Measurements from ENCODE around the gene TMEM52. TPM values are rescaled to one million over a fixed set of nuclear protein-coding genes. Genes with fewer than 3 reads are reported as not detected.

TMEM52 gene
- total RNA-seq, 1 experiment from 2014 or later, result 0.69 TPM

- no peak for DNase-seq (ENCODE audit: low read depth)
Measured at GRCh38 chr1:1928231-1929101, 9.4 kb upstream of the TMEM52 start.

- DNase-seq (ENCODE audit: low read depth), result no peak
Measured at GRCh38 chr1:1927751-1928150, 8.7 kb upstream of the TMEM52 start.

GRCh38 chr1:1926886-1927660, 8.0 kb upstream of the TMEM52 start:
- DNase-seq (ENCODE audit: low read depth), result no peak

DNA sequence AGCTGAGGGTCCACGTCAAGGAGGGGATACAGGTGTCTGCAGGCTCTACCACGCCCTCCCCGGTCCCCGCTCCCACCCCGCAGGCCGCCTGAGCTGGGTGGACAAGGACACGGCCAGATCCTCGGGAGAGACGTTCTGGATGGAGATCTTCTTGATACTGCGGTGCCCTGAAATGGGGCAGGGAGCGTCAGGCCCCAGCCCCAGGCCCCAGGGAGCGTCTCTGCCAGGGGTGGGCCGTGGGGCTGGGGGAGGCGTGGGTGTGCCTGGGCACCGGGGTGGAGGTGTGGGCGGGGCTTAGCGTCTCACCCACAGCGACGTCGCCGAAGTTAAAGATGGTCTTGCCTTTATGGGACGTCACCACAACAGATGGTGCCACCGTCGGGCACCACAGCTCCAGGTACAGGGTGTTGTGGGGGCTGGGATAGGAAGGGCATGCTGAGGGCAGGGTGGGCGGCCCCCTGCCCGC, 7.3 kb upstream of the TMEM52 start:
- DNase-seq (ENCODE audit: low read depth), result no peak

DNA sequence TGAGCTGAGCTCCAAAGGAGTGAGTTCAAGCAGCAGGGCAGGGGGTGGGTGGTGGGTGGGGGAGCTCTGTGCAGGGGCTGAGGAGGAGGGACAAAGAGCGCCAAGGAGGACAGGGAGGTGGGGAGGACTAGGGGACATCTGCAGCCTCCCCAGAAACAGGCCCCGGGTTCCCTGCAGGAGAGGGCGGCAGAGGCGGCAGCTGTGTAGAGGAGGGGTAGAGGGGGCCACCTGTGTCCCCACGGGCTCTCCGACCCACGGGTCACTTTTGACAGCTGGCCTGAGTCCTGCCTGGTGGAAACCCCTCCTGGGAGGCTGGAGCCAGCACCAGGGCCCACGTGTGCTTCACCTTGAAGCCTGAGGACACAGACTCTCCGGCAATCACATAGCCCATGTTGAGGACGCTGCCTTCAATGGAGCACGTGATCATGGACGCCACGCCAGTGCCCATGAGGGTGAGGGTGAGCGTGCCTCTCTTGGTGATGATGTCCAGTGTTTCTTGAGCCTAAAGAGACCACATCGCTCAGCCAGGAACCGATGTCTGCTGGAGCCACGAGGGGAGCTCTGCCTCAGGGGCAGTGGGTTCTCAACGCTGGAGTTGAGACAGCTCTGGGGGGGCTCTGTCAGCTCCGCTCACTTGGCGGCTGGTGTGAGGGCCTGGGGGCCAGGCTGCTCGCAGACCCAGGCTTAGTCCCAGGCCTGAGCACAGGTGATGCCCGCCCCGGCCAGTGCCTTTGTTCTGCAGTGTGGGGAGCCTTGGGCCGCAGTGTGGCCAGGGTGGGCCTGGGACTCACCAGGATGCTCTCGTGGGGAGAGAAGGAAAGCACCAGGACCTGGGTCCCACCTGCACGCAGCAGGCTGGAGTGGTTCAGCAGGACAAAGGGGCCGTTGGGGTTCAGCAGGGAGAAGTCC, 6.6 kb upstream of the TMEM52 start:
- DNase-seq (ENCODE audit: low read depth), result no peak

GRCh38 chr1:1924849-1925248, 5.8 kb upstream of the TMEM52 start:
- no peak for DNase-seq (ENCODE audit: low read depth)

DNA sequence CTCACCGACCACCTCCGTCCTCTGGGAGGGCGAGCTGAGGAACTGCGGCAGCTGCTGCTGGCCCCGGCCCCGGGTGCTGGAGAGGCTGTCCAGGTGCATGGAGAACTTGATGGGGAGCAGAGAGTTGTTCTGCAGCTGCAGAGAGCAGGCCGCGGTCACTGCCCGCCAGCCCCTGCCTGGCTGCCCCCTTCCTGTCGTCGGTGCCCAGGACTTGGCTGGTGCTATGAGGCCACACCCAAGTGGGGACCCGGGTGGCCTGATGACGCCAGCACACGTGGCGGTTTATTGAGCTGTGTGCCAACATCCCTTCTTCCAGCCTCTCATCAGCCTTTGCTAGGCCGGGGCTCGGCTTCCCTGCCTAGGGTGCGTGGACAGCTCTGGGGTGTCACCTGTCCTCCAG, 5.3 kb upstream of the TMEM52 start:
- no peak for DNase-seq (ENCODE audit: low read depth)

DNA sequence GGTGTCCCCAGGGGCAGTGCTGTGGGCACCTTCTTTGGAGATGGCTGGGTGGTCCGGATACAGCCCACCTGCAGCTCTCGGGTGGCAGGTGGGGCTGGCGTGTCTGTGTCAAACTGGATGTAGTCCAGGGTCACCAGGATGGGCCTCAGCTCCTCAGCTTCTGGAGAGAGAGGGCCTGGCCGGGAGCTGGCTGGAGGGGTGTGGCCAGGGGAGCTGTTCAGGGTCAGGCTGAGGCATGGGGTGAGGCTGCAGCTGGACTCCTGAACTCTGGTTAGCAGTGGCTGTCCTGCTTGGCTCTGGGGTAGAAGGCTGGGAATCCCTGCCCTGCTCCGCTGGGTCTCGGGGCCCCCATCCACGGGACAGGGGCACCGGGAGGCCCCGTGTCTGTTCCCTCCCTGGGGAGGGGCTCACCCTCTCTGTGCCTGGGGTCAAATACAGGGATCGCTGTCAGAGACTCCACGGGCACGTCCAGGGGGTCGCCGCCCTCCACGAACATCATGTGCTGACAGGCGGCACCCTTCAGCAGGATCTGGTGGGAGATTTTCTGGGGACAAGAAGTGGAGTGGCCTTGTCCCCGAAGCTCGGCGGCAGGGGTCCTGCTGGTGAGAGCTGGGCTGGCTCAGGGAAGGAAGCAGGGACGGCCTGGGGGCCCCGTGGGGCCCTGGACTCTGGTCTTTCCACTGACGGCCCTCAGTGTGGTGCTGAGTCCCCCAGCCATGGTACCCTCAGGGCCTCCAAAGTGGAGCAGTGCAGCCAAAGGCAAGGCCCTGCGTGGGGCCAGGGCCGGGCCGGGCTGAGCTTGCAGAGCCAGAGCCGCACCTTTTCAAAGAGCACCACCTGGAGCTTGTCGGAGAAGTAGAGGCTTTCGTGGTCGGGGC, 4.1 kb upstream of the TMEM52 start:
- DNase-seq (ENCODE audit: low read depth), result no peak

DNA sequence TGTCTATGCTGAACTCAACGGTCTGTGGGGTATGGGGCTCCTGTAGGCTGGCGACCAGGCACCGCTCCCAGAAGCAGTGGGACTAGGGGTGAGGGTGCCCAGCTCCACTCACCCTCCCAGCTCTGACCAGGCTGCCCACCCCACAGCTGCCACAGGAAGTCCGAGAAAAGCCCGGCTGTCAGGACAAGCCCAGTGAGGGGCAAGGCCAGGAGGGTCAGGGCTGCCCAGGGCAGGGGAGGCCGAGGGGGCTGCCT, 3.5 kb upstream of the TMEM52 start:
- no peak for DNase-seq (ENCODE audit: low read depth)

DNA sequence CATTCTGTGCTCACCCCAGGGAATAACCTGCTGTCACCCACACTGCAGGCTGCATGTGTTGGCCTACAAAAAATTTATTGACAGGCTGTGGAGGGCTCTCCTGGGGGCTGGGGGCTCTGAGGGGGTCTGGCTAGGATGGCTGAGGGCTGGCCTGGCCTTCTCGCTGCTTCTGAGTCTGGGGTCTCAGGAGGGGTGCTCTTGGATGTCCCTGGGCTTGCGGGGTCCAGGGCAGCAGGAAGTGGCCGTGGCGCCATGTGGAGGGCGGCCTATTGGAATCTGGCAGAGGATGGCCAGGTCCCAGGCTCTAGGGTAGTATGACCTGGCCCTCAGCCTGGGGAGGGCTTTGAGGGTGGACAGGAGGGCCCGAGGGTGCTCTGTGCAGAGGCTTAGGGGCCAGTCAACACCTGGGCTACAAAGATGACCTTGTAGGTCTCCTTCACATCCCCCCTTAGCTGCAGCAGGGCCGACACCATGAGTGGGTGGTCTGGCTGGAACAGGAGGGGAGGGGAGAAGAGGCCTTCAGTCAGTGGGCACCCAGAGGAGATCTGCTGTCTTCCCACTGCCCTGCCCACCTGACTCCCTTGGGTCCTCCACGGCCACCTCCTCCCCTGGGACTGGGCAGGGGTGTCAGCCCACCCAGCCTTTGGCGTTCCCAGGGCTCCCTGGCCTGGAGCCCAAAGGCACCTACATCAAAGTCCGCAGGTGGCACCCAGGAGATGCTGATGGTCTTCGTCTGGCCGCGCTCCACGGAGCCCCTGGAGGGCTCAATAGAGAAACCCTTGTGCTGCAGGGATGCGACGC, 3.0 kb upstream of the TMEM52 start:
- no peak for DNase-seq (ENCODE audit: low read depth)

DNA sequence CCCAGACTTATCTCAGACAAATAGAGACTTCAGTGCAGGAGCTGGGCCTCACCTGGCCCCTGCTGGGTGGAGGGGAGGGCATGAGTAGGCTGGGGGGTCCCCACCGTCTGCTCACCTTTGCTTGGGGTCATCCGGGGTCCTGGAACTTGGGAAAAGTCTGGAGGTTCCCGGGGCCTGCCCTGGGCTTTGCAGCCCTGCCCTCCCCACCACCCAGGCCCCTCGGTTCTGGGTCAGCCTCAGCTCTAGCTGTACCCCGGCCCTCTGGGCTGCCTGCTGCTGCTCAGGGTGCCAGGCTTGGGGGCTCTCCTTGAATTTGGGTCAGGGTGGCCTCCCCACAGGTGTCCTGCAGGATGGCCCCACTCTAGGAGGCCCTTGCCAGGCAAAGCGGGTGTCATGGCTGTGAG, 2.4 kb upstream of the TMEM52 start:
- DNase-seq (ENCODE audit: low read depth), result no peak

GRCh38 chr1:1920608-1921458, 1.8 kb upstream of the TMEM52 start:
- DNase-seq (ENCODE audit: low read depth), result no peak

- no peak for DNase-seq (ENCODE audit: low read depth)
Measured at GRCh38 chr1:1920057-1920607, 1.1 kb upstream of the TMEM52 start.

DNA sequence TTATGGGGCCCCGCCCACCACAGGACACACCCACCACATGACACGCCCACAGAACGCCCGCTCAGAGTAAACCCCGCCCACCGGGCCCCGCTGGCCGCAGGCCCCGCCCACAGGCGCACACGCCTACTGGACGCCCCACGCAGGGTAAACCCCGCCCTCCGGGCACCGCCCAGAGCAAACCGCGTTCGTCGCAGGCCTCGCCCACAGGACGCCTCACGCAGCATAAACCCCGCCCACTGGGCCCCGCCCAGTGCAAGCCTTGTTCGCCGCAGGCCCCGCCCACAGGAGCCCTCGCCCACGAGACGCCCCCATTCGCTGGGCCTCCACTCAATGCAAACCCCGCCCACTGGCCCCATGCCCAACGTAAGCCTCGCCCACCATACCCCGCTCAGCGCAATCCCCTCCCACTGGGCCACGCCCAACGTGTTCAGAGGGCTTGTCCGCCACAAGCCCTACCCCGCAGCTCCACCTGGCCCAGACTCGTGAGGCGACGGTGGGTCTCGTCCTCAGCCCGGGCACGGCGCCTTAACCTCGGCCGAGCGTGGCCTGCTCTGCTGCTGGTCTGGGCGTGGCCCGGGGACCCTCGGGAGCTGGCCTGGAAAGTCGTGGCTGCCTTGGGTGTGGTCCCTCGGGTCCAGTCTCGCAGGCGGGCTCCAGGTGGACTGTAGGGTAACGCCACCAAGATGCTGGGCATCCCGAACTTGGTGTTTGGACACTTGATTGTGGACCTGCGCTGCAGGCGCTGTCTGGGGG, 401 bp upstream of the TMEM52 start:
- peak; percentile 84 for DNase-seq (ENCODE audit: low read depth)

- no peak for DNase-seq (ENCODE audit: low read depth)
Measured at GRCh38 chr1:1917995-1918900, 831 bp downstream of the TMEM52 start.

DNA sequence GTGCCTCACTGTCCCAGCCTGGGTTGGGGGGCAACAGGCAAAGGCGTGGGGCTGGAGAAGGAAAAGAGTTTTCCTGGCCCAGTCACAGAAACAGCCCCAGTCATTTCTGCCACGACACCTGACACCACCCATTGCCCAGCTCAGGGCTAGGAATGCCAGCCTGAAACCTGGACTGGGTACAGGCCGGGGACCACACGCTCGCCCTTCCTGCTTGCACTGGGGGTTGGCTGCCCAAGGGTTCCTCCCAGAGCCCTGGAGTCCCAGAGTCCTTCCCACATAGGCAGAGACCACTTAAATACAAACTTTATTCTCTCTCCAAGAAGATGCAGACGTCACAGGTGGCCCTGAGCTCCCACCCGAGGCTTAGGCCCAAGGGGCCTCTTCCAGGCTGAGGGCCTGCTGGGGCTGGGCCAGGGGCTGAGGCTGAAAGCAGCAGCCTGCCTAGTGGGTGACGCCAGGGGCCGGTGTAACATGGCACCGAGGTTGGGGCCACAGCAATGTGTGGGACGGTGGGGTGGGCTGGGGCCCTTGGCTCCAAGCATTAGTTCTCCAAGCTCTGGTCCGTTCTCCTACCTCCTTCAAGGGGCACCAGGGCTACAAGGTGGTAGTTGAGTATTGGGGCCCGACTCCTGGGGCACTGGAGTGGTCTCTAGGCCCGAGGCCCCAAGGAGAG, 1.6 kb downstream of the TMEM52 start:
- DNase-seq (ENCODE audit: low read depth), result no peak
